HCT116 (cell line): ENCODE data around the gene ADD3. TPM values are rescaled to one million over a fixed set of nuclear protein-coding genes. Genes with fewer than 3 reads are reported as not detected.

Experiments used
- ATAC-seq: fragments of 200-7000 bp; cut with Tn5 transposase; 2 replicates; pipeline ENCODE4 v1.9.1; 2020; ENCODE audit warnings: mild to moderate bottlenecking, moderate library complexity
- BruUV-seq: library from RNA; stranded (reverse); fragments of 400-500 nt; replicated peaks from 2 replicates; lab custom pipeline; 2021; lab: Mats Ljungman, UMichigan
- CTCF ChIA-PET: fragments of 300-600 bp; sonication (Branson Sonifier 250); formaldehyde crosslinking; loops from one replicate; lab custom pipeline; 2021; ENCODE audit warnings: antibody characterized with exemption; lab: Charles Lee
- POLR2A ChIA-PET: fragments of 300-600, 350-600 bp; sonication (Branson Sonifier 250); formaldehyde crosslinking; loops from one replicate; lab custom pipeline; 2021; ENCODE audit warnings: antibody characterized with exemption; lab: Charles Lee
- RAD21 ChIA-PET, 2 experiments: fragments of 300-600 bp; sonication (Branson Sonifier 250); formaldehyde crosslinking; loops; one replicate each; lab custom pipeline; 2023; ENCODE audit warnings: low total read pairs in 2 of 2; ENCODE audit not compliant: uncharacterized antibody in 2 of 2, unreplicated experiment in 2 of 2, low non-redundant PET in 1 of 2; lab: Charles Lee
- DNase-seq: peaks from one replicate; pipeline ENCODE4 v3.0.0-alpha.2; 2010; ENCODE audit warnings: low read depth, low spot score
- H2AFZ ChIP-seq: fragments of 200-600 bp; shearing (Covaris generic), sonication (generic); 2 replicates; pipeline ENCODE4 v1.6.1; 2017; ENCODE audit warnings: low read depth, mixed run types, mixed read lengths, antibody characterized with exemption, low read length; ENCODE audit not compliant: poor library complexity, severe bottlenecking
- H3K27ac ChIP-seq: 2 replicates; pipeline ENCODE4 v1.5.1; 2012; ENCODE audit warnings: low read depth, low read length
- H3K27me3 ChIP-seq: fragments of 200-600 bp; sonication (generic); 2 replicates; pipeline ENCODE4 v1.6.1; 2016; ENCODE audit warnings: mixed run types, low read length, mixed read lengths; ENCODE audit not compliant: insufficient read depth
- H3K36me3 ChIP-seq, 2 experiments: fragments of 200-500 bp in 1 of 2; fragments of 200-600 bp in 1 of 2; sonication (Bioruptor generic) in 1 of 2; sonication (generic) in 1 of 2; 2 replicates each; pipeline versions ENCODE4 v1.5.1 to v1.6.1; 2014 to 2016; ENCODE audit warnings: low read length in 2 of 2, inconsistent platforms in 1 of 2, mixed read lengths in 1 of 2, mixed run types in 1 of 2; ENCODE audit not compliant: insufficient read depth in 2 of 2, control insufficient read depth in 1 of 2
- H3K4me1 ChIP-seq, 2 experiments: fragments of 200-600 bp in 1 of 2; sonication (generic) in 1 of 2; 2 replicates each; pipeline versions ENCODE4 v1.5.1 to v1.6.1; 2012 to 2017; ENCODE audit warnings: low read length in 2 of 2, inconsistent platforms in 1 of 2, mild to moderate bottlenecking in 1 of 2, mixed read lengths in 1 of 2, mixed run types in 1 of 2, moderate library complexity in 1 of 2; ENCODE audit not compliant: insufficient read depth in 2 of 2, control insufficient read depth in 1 of 2
- H3K4me2 ChIP-seq: fragments of 200-600 bp; sonication (generic); 2 replicates; pipeline ENCODE4 v1.6.1; 2017; ENCODE audit warnings: mixed run types, low read length, mixed read lengths
- H3K4me3 ChIP-seq, 2 experiments: fragments of 200-600 bp in 1 of 2; sonication (generic) in 1 of 2; replicated peaks in 1 of 2; 2 replicates each; pipeline ENCODE4 v1.5.1; 2011 to 2016; ENCODE audit warnings: low read length in 2 of 2, control low read depth in 1 of 2, low read depth in 1 of 2, mild to moderate bottlenecking in 1 of 2, mixed read lengths in 1 of 2, mixed run types in 1 of 2
- H3K79me2 ChIP-seq: fragments of 200-600 bp; sonication (generic); 2 replicates; pipeline ENCODE4 v1.6.1; 2017; ENCODE audit warnings: mild to moderate bottlenecking, mixed run types, low read length, moderate library complexity, mixed read lengths; ENCODE audit not compliant: insufficient read depth
- H3K9ac ChIP-seq: fragments of 200-600 bp; sonication (generic); 2 replicates; pipeline ENCODE4 v1.6.1; 2016; ENCODE audit warnings: low read length, mixed read lengths
- H3K9me2 ChIP-seq: fragments of 200-600 bp; sonication (generic), shearing (Covaris generic); 2 replicates; pipeline ENCODE4 v1.6.1; 2017; ENCODE audit warnings: mixed run types, mild to moderate bottlenecking, moderate library complexity; ENCODE audit not compliant: insufficient read depth
- H3K9me3 ChIP-seq, 2 experiments: fragments of 200-500 bp in 1 of 2; fragments of 200-600 bp in 1 of 2; sonication (Bioruptor generic) in 1 of 2; sonication (generic) in 1 of 2; 2 replicates each; pipeline ENCODE4 v1.6.1; 2014 to 2017; ENCODE audit warnings: low read length in 2 of 2, mixed read lengths in 2 of 2, inconsistent platforms in 1 of 2, low read depth in 1 of 2, mild to moderate bottlenecking in 1 of 2, mixed run types in 1 of 2, moderate library complexity in 1 of 2; ENCODE audit not compliant: control insufficient read depth in 1 of 2, insufficient read depth in 1 of 2
- H4K20me1 ChIP-seq: fragments of 200-600 bp; sonication (generic), shearing (Covaris generic); 2 replicates; pipeline ENCODE4 v1.6.1; 2017; ENCODE audit warnings: mixed run types, mild to moderate bottlenecking, moderate library complexity; ENCODE audit not compliant: insufficient read depth
- CEBPB ChIP-seq: IDR thresholded peaks from 2 replicates; pipeline ENCODE4 v1.6.1; 2012; ENCODE audit warnings: low read depth
- EZH2 ChIP-seq: fragments of 200-600 bp; sonication (generic); IDR thresholded peaks from 2 replicates; pipeline ENCODE4 v1.6.1; 2017; ENCODE audit warnings: antibody characterized with exemption, mixed run types
- EZH2phosphoT487 ChIP-seq: fragments of 200-600 bp; IDR thresholded peaks from 2 replicates; pipeline ENCODE4 v1.6.1; 2018; ENCODE audit warnings: antibody characterized with exemption, borderline replicate concordance
- FOSL1 ChIP-seq: IDR thresholded peaks from 2 replicates; pipeline ENCODE4 v1.6.1; 2012; ENCODE audit warnings: low read depth
- JUND ChIP-seq: IDR thresholded peaks from 2 replicates; pipeline ENCODE4 v1.6.1; 2012
- POLR2A ChIP-seq: IDR thresholded peaks from 2 replicates; pipeline ENCODE4 v1.7.0; 2011; ENCODE audit warnings: borderline replicate concordance; ENCODE audit not compliant: insufficient read depth, insufficient read length; ENCODE audit errors: extremely low read depth
- POLR2AphosphoS5 ChIP-seq: IDR thresholded peaks from 2 replicates; pipeline ENCODE4 v1.6.1; 2011; ENCODE audit warnings: mild to moderate bottlenecking, low read depth, low read length, moderate library complexity
- RAD21 ChIP-seq: IDR thresholded peaks from 2 replicates; pipeline ENCODE4 v1.6.1; 2012; ENCODE audit warnings: low read depth, mild to moderate bottlenecking
- SIN3A ChIP-seq: IDR thresholded peaks from 2 replicates; pipeline ENCODE4 v1.6.1; 2012; ENCODE audit warnings: low read depth
- SRF ChIP-seq: IDR thresholded peaks from 2 replicates; pipeline ENCODE4 v1.6.1; 2012; ENCODE audit warnings: low read depth
- YY1 ChIP-seq: IDR thresholded peaks from 2 replicates; pipeline ENCODE4 v1.6.1; 2011; ENCODE audit warnings: low read length, low read depth, moderate library complexity, mild to moderate bottlenecking; ENCODE audit not compliant: insufficient replicate concordance; ENCODE audit errors: extremely low read depth
- ZFX ChIP-seq: fragments of 450-650 bp; IDR thresholded peaks from 2 replicates; pipeline ENCODE4 v1.6.1; 2017
- ZNF274 ChIP-seq: fragments of 200-500 bp; sonication (Bioruptor generic); IDR thresholded peaks from 2 replicates; pipeline ENCODE4 v1.6.1; 2014; ENCODE audit warnings: mild to moderate bottlenecking, low read depth, low read length, inconsistent platforms
- intact Hi-C: fragments of 100-400 bp; cut with micrococcal nuclease; formaldehyde crosslinking; loops from 2 replicates; pipeline ENCODE4 v1.10.0; 2022
- total RNA-seq: library from RNA; stranded (reverse); gene quantifications from one replicate; pipeline ENCODE4 v1.2.1, GENCODE V29; 2021; ENCODE audit not compliant: unreplicated experiment
- TF ChIP-seq, protein P1 (sequence below): IDR thresholded peaks from 2 replicates; pipeline ENCODE4 v1.6.1; 2012
- TF ChIP-seq, protein P2 (sequence below): IDR thresholded peaks from 2 replicates; pipeline ENCODE4 v1.6.1; 2011; ENCODE audit warnings: mild to moderate bottlenecking, low read length, moderate library complexity; ENCODE audit not compliant: insufficient replicate concordance; ENCODE audit errors: extremely low read depth
- TF ChIP-seq, protein P3 (sequence below): IDR thresholded peaks from 2 replicates; pipeline ENCODE4 v1.6.1; 2012
- TF ChIP-seq, protein P4 (sequence below), 3 experiments: fragments of 200-600 bp in 1 of 3; sonication (generic) in 1 of 3; IDR thresholded peaks in 2 of 3; conservative IDR thresholded peaks in 1 of 3; 2 replicates each; pipeline ENCODE4 v1.5.1; 2012 to 2017; ENCODE audit warnings: low read depth in 2 of 3, low read length in 2 of 3, antibody characterized with exemption in 1 of 3, borderline replicate concordance in 1 of 3, control low read depth in 1 of 3, mild to moderate bottlenecking in 1 of 3, mixed read lengths in 1 of 3, mixed run types in 1 of 3, moderate library complexity in 1 of 3; ENCODE audit not compliant: insufficient read depth in 1 of 3

ADD3 gene
- total RNA-seq, 1 experiment from 2014 or later, result 41.1 TPM

DNA sequence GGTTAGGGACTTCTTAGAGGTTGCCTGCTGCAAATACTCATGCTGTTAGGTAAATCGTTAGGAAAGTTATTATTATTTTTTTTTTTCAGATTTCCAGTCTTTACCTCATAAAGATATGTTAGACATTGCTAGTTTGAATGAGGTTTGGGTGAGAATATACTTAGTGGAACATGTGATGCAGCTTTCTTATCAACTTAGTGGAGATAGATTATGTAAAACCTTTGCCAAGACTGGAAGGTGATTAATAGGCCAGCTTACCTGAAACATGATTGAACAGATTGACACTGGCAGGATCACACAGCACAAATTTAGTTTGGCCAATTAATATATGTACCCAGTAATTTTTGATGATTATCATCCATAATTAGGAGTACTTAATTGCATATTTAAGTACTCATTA is 32.3 kb downstream of the ADD3 start:
- Histone ChIP-seq H3K79me2 (no peaks in the 10 kb centered on the region), H3K36me3 (no peaks in the 10 kb centered on the region), H3K4me3 (no peak overlapping the region), H3K4me2 (no peak overlapping the region), H3K4me1 (no peaks in the 10 kb centered on the region), H3K9ac (no peak overlapping the region), H4K20me1 (no peaks in the 10 kb centered on the region), H3K27ac (no peak overlapping the region), H3K27me3 (no peaks in the 10 kb centered on the region), H3K9me2 (no peaks in the 10 kb centered on the region), H2AFZ (no peak overlapping the region), H3K9me3 (no peaks in the 10 kb centered on the region)
- ChIA-PET RAD21 (no interaction called here), CTCF (no interaction called here), POLR2A (no interaction called here)
- ATAC-seq, result no peak
- intact Hi-C loops, result no loop called here
- BruUV-seq, result no TSS peak
- no peak for TF ChIP-seq JUND
- TF ChIP-seq ZFX, result no peak
- no peak for TF ChIP-seq SIN3A
- TF ChIP-seq, protein P1, sequence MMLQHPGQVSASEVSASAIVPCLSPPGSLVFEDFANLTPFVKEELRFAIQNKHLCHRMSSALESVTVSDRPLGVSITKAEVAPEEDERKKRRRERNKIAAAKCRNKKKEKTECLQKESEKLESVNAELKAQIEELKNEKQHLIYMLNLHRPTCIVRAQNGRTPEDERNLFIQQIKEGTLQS, result no peak
- TF ChIP-seq ZNF274, result no peak
- TF ChIP-seq, protein P2, sequence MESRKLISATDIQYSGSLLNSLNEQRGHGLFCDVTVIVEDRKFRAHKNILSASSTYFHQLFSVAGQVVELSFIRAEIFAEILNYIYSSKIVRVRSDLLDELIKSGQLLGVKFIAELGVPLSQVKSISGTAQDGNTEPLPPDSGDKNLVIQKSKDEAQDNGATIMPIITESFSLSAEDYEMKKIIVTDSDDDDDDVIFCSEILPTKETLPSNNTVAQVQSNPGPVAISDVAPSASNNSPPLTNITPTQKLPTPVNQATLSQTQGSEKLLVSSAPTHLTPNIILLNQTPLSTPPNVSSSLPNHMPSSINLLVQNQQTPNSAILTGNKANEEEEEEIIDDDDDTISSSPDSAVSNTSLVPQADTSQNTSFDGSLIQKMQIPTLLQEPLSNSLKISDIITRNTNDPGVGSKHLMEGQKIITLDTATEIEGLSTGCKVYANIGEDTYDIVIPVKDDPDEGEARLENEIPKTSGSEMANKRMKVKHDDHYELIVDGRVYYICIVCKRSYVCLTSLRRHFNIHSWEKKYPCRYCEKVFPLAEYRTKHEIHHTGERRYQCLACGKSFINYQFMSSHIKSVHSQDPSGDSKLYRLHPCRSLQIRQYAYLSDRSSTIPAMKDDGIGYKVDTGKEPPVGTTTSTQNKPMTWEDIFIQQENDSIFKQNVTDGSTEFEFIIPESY, result no peak
- TF ChIP-seq EZH2, result no peak
- TF ChIP-seq, protein P3, sequence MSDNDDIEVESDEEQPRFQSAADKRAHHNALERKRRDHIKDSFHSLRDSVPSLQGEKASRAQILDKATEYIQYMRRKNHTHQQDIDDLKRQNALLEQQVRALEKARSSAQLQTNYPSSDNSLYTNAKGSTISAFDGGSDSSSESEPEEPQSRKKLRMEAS, result no peak
- no peak for TF ChIP-seq FOSL1
- no peak for TF ChIP-seq CEBPB
- no peak for TF ChIP-seq SRF
- no peak for TF ChIP-seq EZH2phosphoT487
- no peak for TF ChIP-seq POLR2AphosphoS5
- TF ChIP-seq POLR2A, result no peak
- no peak for TF ChIP-seq YY1
- no peak for TF ChIP-seq RAD21
- TF ChIP-seq, protein P4, sequence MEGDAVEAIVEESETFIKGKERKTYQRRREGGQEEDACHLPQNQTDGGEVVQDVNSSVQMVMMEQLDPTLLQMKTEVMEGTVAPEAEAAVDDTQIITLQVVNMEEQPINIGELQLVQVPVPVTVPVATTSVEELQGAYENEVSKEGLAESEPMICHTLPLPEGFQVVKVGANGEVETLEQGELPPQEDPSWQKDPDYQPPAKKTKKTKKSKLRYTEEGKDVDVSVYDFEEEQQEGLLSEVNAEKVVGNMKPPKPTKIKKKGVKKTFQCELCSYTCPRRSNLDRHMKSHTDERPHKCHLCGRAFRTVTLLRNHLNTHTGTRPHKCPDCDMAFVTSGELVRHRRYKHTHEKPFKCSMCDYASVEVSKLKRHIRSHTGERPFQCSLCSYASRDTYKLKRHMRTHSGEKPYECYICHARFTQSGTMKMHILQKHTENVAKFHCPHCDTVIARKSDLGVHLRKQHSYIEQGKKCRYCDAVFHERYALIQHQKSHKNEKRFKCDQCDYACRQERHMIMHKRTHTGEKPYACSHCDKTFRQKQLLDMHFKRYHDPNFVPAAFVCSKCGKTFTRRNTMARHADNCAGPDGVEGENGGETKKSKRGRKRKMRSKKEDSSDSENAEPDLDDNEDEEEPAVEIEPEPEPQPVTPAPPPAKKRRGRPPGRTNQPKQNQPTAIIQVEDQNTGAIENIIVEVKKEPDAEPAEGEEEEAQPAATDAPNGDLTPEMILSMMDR (IDR thresholded peaks at IDR 0.05 in 2 of 3, conservative IDR thresholded peaks at IDR 0.05 in 1 of 3; ENCODE audit: borderline replicate concordance in 1 of 3, insufficient read depth in 1 of 3, low read depth in 2 of 3, low read length in 2 of 3), result no peak
- no peak for DNase-seq
